SHP77 treated with DMSO at 0.1 percent for 48 hours (cell line): ENCODE measurements around the gene RNF125.

Experiments used
- DNase-seq: peaks from one replicate; lab custom pipeline; 2025; lab: John Stamatoyannopoulos, UW

Gene RNF125

GRCh38 chr18:32091325-32091723 is 72.7 kb downstream of the RNF125 start:
- no peak for DNase-seq

- DNase-seq = peak; percentile 71
These were observed 73.2 kb downstream of the RNF125 start, which contains the start of gene RNF138 for GRCh38 chr18:32091724-32092421. RNF138 (plus strand) TSS chr18:32091874; CDS start chr18:32092777, 903 bp downstream.

GRCh38 chr18:32092422-32093101 is 73.9 kb downstream of the RNF125 start:
- peak; percentile 80 for DNase-seq

GRCh38 chr18:32093102-32093511 is 74.5 kb downstream of the RNF125 start:
- no peak for DNase-seq

GRCh38 chr18:32093523-32093922 is 74.9 kb downstream of the RNF125 start:
- DNase-seq = no peak

GRCh38 chr18:32095192-32095899 is 76.7 kb downstream of the RNF125 start:
- DNase-seq = no peak

- DNase-seq = no peak
These were observed 77.2 kb downstream of the RNF125 start for GRCh38 chr18:32095900-32096229.

GRCh38 chr18:32096946-32097345 is 78.3 kb downstream of the RNF125 start:
- DNase-seq = no peak

- no peak for DNase-seq
These were observed 85.9 kb downstream of the RNF125 start for GRCh38 chr18:32104516-32104915.

- no peak for DNase-seq
These were observed 91.4 kb downstream of the RNF125 start for GRCh38 chr18:32110005-32110404.

- no peak for DNase-seq
These were observed 93.1 kb downstream of the RNF125 start for GRCh38 chr18:32111706-32112105.

- no peak for DNase-seq
These were observed 94.2 kb downstream of the RNF125 start for GRCh38 chr18:32112826-32113225.

GRCh38 chr18:32114293-32114942 is 95.8 kb downstream of the RNF125 start:
- no peak for DNase-seq

GRCh38 chr18:32122039-32122438 is 103.4 kb downstream of the RNF125 start:
- DNase-seq = no peak
